BE2C (cell line): ENCODE data around the gene CASQ1.
A peak's percentile ranks its signal among the peaks of the same experiment; 100 is the strongest.

Experiments
- DNase-seq: peaks from one replicate; pipeline ENCODE4 v3.0.0-alpha.2; 2020
- H3K27me3 ChIP-seq: fragments of 250-450 bp; sonication (Bioruptor Pico); 2 replicates; pipeline ENCODE4 v1.5.1; 2020; ENCODE audit warnings: mild to moderate bottlenecking
- H3K36me3 ChIP-seq: fragments of 250-450 bp; sonication (Bioruptor Pico); 2 replicates; pipeline ENCODE4 v1.5.1; 2020; ENCODE audit warnings: mild to moderate bottlenecking
- H3K4me1 ChIP-seq: fragments of 250-450 bp; sonication (Bioruptor Pico); 2 replicates; pipeline ENCODE4 v1.5.1; 2020
- H3K4me3 ChIP-seq: 2 replicates; pipeline ENCODE4 v1.5.1; 2011; ENCODE audit warnings: low read depth, low read length
- H3K9me3 ChIP-seq: fragments of 250-450 bp; sonication (Bioruptor Pico); 2 replicates; pipeline ENCODE4 v1.5.1; 2020
- CTCF ChIP-seq: IDR thresholded peaks from 2 replicates; pipeline ENCODE4 v1.5.1; 2012; ENCODE audit warnings: mild to moderate bottlenecking, low read depth, low read length

Gene CASQ1

GRCh38 chr1:160206421-160207117, 16.2 kb downstream of the CASQ1 start:
- DNase-seq: no peak
- Histone ChIP-seq H3K4me3 (peak overlapping the region; percentile 95), H3K9me3 (no peaks in the 10 kb centered on the region), H3K27me3 (no peaks in the 10 kb centered on the region), H3K4me1 (peaks cover 29% of the 10 kb centered on the region), H3K36me3 (peaks cover 14% of the 10 kb centered on the region)
- no peak for TF ChIP-seq CTCF

- DNase-seq: no peak
- no peaks in the 10 kb centered on the region for H3K27me3 ChIP-seq
- H3K36me3 ChIP-seq: peaks cover 20% of the 10 kb centered on the region
- no peak overlapping the region; the same call in 1 of the 2 replicates for H3K4me3 ChIP-seq
- peaks cover 29% of the 10 kb centered on the region for H3K4me1 ChIP-seq
- no peaks in the 10 kb centered on the region for H3K9me3 ChIP-seq
- no peak for TF ChIP-seq CTCF
These were observed 16.8 kb downstream of the CASQ1 start for GRCh38 chr1:160207118-160207650.

- no peak for DNase-seq
- Histone ChIP-seq H3K27me3 (no peaks in the 10 kb centered on the region), H3K4me1 (peaks cover 29% of the 10 kb centered on the region), H3K9me3 (no peaks in the 10 kb centered on the region), H3K36me3 (peaks cover 28% of the 10 kb centered on the region), H3K4me3 (no peak overlapping the region)
- TF ChIP-seq CTCF: no peak
These were observed 17.6 kb downstream of the CASQ1 start for GRCh38 chr1:160207771-160208556.

- Histone ChIP-seq H3K36me3 (peaks cover 33% of the 10 kb centered on the region), H3K4me1 (peaks cover 29% of the 10 kb centered on the region), H3K27me3 (no peaks in the 10 kb centered on the region), H3K4me3 (no peak overlapping the region), H3K9me3 (no peaks in the 10 kb centered on the region)
- no peak for DNase-seq
- TF ChIP-seq CTCF: no peak
These were observed 18.4 kb downstream of the CASQ1 start for GRCh38 chr1:160208557-160209320.

- no peaks in the 10 kb centered on the region for H3K27me3 ChIP-seq
- peaks cover 29% of the 10 kb centered on the region for H3K4me1 ChIP-seq
- no peak overlapping the region for H3K4me3 ChIP-seq
- no peak for TF ChIP-seq CTCF
- peak; percentile 36 for DNase-seq
- H3K36me3 ChIP-seq: peaks cover 40% of the 10 kb centered on the region
- no peaks in the 10 kb centered on the region for H3K9me3 ChIP-seq
These were observed 19.1 kb downstream of the CASQ1 start for GRCh38 chr1:160209321-160210046.
